Brain microvascular endothelial cell (primary cell): ENCODE results near the gene HOMER3.

Source experiments
- DNase-seq: peaks from one replicate; pipeline ENCODE4 v3.0.0-alpha.2; 2020
- H3K27ac ChIP-seq: fragments of 250-450 bp; sonication (Bioruptor Pico); 2 replicates; pipeline ENCODE4 v1.5.1; 2020; ENCODE audit warnings: mild to moderate bottlenecking, moderate library complexity
- H3K27me3 ChIP-seq: fragments of 250-450 bp; sonication (Bioruptor Pico); replicated peaks from 2 replicates; pipeline ENCODE4 v1.5.1; 2020; ENCODE audit warnings: mild to moderate bottlenecking
- H3K36me3 ChIP-seq: fragments of 250-450 bp; sonication (Bioruptor Pico); replicated peaks from 2 replicates; pipeline ENCODE4 v1.5.1; 2020; ENCODE audit warnings: mild to moderate bottlenecking
- H3K4me3 ChIP-seq: 2 replicates; pipeline ENCODE4 v1.5.1; 2011; ENCODE audit warnings: low read depth, mild to moderate bottlenecking, control low read depth, low read length, moderate library complexity
- CTCF ChIP-seq: IDR thresholded peaks from 2 replicates; pipeline ENCODE4 v1.5.1; 2011; ENCODE audit warnings: low read depth, mild to moderate bottlenecking, moderate library complexity, low read length, control low read depth, inconsistent platforms; ENCODE audit errors: missing control alignments
- in situ Hi-C: cut with HindIII; loops from 2 replicates; pipeline ENCODE4 v1.10.0; 2017; ENCODE audit warnings: low sequenced_read_pairs, low pct_ligation_motif_present

HOMER3 gene

GRCh38 chr19:18940769-18941627 is at the start of gene HOMER3:
HOMER3 (minus strand) TSS chr19:18941217; CDS start chr19:18938982, 2,235 bp downstream.
- in situ Hi-C loops: no loop called here
- peak; percentile 29 for DNase-seq

GRCh38 chr19:18990128-18990708 is 49.2 kb upstream of the HOMER3 start:
- TF ChIP-seq CTCF: no peak
- H3K27ac ChIP-seq: no peak overlapping the region
- no peak for DNase-seq
- H3K27me3 ChIP-seq: no peaks in the 10 kb centered on the region
- H3K4me3 ChIP-seq: no peak overlapping the region
- in situ Hi-C loops: no loop called here
- peaks cover 37% of the 10 kb centered on the region for H3K36me3 ChIP-seq

More at GRCh38 chr19:18940769-18941627, at the start of gene HOMER3:
- TF ChIP-seq CTCF: peak; percentile 56
- Histone ChIP-seq H3K27ac (peak within 1 kb of the TSS; percentile 19), H3K27me3 (no peaks in the 10 kb centered on the region), H3K4me3 (peak within 1 kb of the TSS; percentile 84), H3K36me3 (peaks cover 1% of the 10 kb centered on the region)

- no peak for DNase-seq
- no peak for TF ChIP-seq CTCF
- H3K27me3 ChIP-seq: peaks cover 4% of the 10 kb centered on the region
- in situ Hi-C loops: no loop called here
- peaks cover 33% of the 10 kb centered on the region for H3K36me3 ChIP-seq
- no peak overlapping the region for H3K27ac ChIP-seq
- H3K4me3 ChIP-seq: no peak overlapping the region
These were observed 48.3 kb upstream of the HOMER3 start for GRCh38 chr19:18989316-18989715.

- Histone ChIP-seq H3K36me3 (peaks cover 15% of the 10 kb centered on the region), H3K4me3 (no peak overlapping the region), H3K27ac (no peak overlapping the region), H3K27me3 (peaks cover 9% of the 10 kb centered on the region)
- no peak for TF ChIP-seq CTCF
- in situ Hi-C loops: no loop called here
- no peak for DNase-seq
These were observed 46.4 kb upstream of the HOMER3 start for GRCh38 chr19:18987456-18987855.

GRCh38 chr19:18985257-18985656 is 44.2 kb upstream of the HOMER3 start:
- in situ Hi-C loops: no loop called here
- no peaks in the 10 kb centered on the region for H3K36me3 ChIP-seq
- no peak for DNase-seq
- no peak overlapping the region for H3K27ac ChIP-seq
- H3K4me3 ChIP-seq: no peak overlapping the region
- TF ChIP-seq CTCF: no peak
- peaks cover 9% of the 10 kb centered on the region for H3K27me3 ChIP-seq
